SK-N-SH treated with all-trans-retinoic acid at 6 μM for 48 hours (cell line): ENCODE data around the gene SCAF4.

Experiments used
- ARNTL ChIP-seq: fragments of 450-650 bp; formaldehyde crosslinking; IDR thresholded peaks from 2 replicates; pipeline ENCODE4 v1.5.0; 2020; ENCODE audit warnings: low read depth, mild to moderate bottlenecking, moderate library complexity, borderline replicate concordance
- ESRRG ChIP-seq: fragments of 250-450 bp; sonication (Bioruptor Pico); IDR thresholded peaks from 2 replicates; pipeline ENCODE4 v1.6.1; 2021; ENCODE audit warnings: mild to moderate bottlenecking
- GLIS3 ChIP-seq: fragments of 250-450 bp; sonication (Bioruptor Pico); IDR thresholded peaks from 2 replicates; pipeline ENCODE4 v1.5.0; 2020; ENCODE audit warnings: mild to moderate bottlenecking, moderate library complexity
- ISL1 ChIP-seq: fragments of 250-450 bp; sonication (Bioruptor Pico); IDR thresholded peaks from 2 replicates; pipeline ENCODE4 v2.1.2; 2022; ENCODE audit warnings: mild to moderate bottlenecking, moderate library complexity
- OSR1 ChIP-seq: fragments of 250-450 bp; sonication (Bioruptor Pico); IDR thresholded peaks from 2 replicates; pipeline ENCODE4 v1.8.0; 2022; ENCODE audit warnings: moderate library complexity, mild to moderate bottlenecking, inconsistent platforms
- PATZ1 ChIP-seq: fragments of 250-450 bp; sonication (Bioruptor Pico); IDR thresholded peaks from 2 replicates; pipeline ENCODE4 v1.8.0; 2020; ENCODE audit warnings: mild to moderate bottlenecking, moderate library complexity, borderline replicate concordance
- RARB ChIP-seq: fragments of 250-450 bp; sonication (Bioruptor Pico); IDR thresholded peaks from 2 replicates; pipeline ENCODE4 v1.8.0; 2021; ENCODE audit warnings: mild to moderate bottlenecking, moderate library complexity
- SNAI2 ChIP-seq: fragments of 250-450 bp; sonication (Bioruptor Pico); IDR thresholded peaks from 2 replicates; pipeline ENCODE4 v1.5.0; 2020; ENCODE audit warnings: mild to moderate bottlenecking, moderate library complexity
- TOX ChIP-seq: fragments of 250-450 bp; sonication (Bioruptor Pico); IDR thresholded peaks from 2 replicates; pipeline ENCODE4 v1.8.0; 2021; ENCODE audit warnings: mild to moderate bottlenecking, moderate library complexity, borderline replicate concordance
- TSHZ2 ChIP-seq: fragments of 250-450 bp; sonication (Bioruptor Pico); IDR thresholded peaks from 2 replicates; pipeline ENCODE4 v1.5.0; 2020; ENCODE audit warnings: mild to moderate bottlenecking, moderate library complexity

GRCh38 chr21:31629972-31630711 is 101.8 kb downstream of the SCAF4 start:
- TF ChIP-seq OSR1 (CRISPR knock-in tag) (no peak), TOX (CRISPR knock-in tag) (no peak), PATZ1 (no peak), RARB (CRISPR knock-in tag) (no peak), GLIS3 (CRISPR knock-in tag) (no peak), ARNTL (no peak), ISL1 (CRISPR knock-in tag) (peak; percentile 67), TSHZ2 (CRISPR knock-in tag) (no peak), ESRRG (CRISPR knock-in tag) (no peak), SNAI2 (CRISPR knock-in tag) (no peak)
